ENCODE measurements around the gene RPL38. TPM values are rescaled to one million over a fixed set of nuclear protein-coding genes. Genes with fewer than 3 reads are reported as not detected.

Gene RPL38
- total RNA-seq, 2 experiments from 2014 or later, result 1,601 to 1,608 TPM

GRCh38 chr17:74259667-74260524 lies 56.4 kb downstream of the RPL38 start:
- no peaks in the 10 kb centered on the region for H3K27me3 Mint-ChIP-seq
- H3K36me3 Mint-ChIP-seq, result no peaks in the 10 kb centered on the region
- H3K27ac Mint-ChIP-seq, result no peak overlapping the region
- no peak overlapping the region for H3K4me3 Mint-ChIP-seq
- H3K4me1 Mint-ChIP-seq, result no peaks in the 10 kb centered on the region
- DNase-seq, result no peak
- H3K9me3 Mint-ChIP-seq, result no peaks in the 10 kb centered on the region

Other genes with a start within 250 kb of the RPL38 start
- gene TTYH2, start 9.9 kb downstream of the RPL38 start, total RNA-seq, result 1 to 10 TPM; 5.6 to 6.5 TPM
- not detected for gene DNAI2, start 70.6 kb downstream of the RPL38 start, total RNA-seq
- gene KIF19, start 122.5 kb downstream of the RPL38 start, total RNA-seq, result under 1 TPM in 1 of 2 experiments, not detected in 1; 0.08 TPM
- not detected for gene BTBD17, start 158.2 kb downstream of the RPL38 start, total RNA-seq
- gene GPR142, start 163.8 kb downstream of the RPL38 start, total RNA-seq, result not detected
- 1 to 10 TPM in 1 of 2 experiments, under 1 TPM in 1; 0.66 to 2.1 TPM for gene GPRC5C, start 228.4 kb downstream of the RPL38 start, total RNA-seq

Data from activated naive CD8-positive, alpha-beta T cell treated with anti-CD3 and anti-CD28 coated beads for 36 hours (primary cell).